Urinary bladder (tissue), 4 donors: ENCODE data around the gene EEF1AKMT3. TPM values are rescaled to one million over a fixed set of nuclear protein-coding genes. Genes with fewer than 3 reads are reported as not detected.

Experiments used
- DNase-seq: peaks from one replicate; pipeline ENCODE4 v3.0.0-alpha.2; 2015; ENCODE audit errors: extremely low spot score
- H3K27ac ChIP-seq: one replicate; pipeline ENCODE4 v1.5.1; 2013; ENCODE audit warnings: low read depth, mild to moderate bottlenecking, moderate library complexity
- H3K36me3 ChIP-seq: one replicate; pipeline ENCODE4 v1.6.1; 2013; ENCODE audit warnings: mild to moderate bottlenecking, moderate library complexity; ENCODE audit not compliant: insufficient read depth
- H3K4me1 ChIP-seq: one replicate; pipeline ENCODE4 v1.6.1; 2013; ENCODE audit warnings: mild to moderate bottlenecking, moderate library complexity; ENCODE audit not compliant: insufficient read depth
- H3K4me3 ChIP-seq: one replicate; pipeline ENCODE4 v1.5.1; 2013; ENCODE audit warnings: low read depth, low read length
- WGBS: extraction: QIAGEN DNeasy Blood & Tissue Kit; methylation state at CpG from one replicate; pipeline ENCODE4 v1.1.7; 2013; 5-methylcytosine and 5-hydroxymethylcytosine counted together
- polyA plus RNA-seq: library from polyadenylated mRNA; stranded (reverse); fragments of 200-250 nt; gene quantifications from one replicate; pipeline ENCODE4 v1.2.3, GENCODE V29; 2013
- total RNA-seq: library from RNA; depleted of rRNA; stranded (reverse); fragments of >200 nt; gene quantifications from one replicate; pipeline ENCODE4 v1.2.3, GENCODE V29; 2014
- donor health status: healthy with polysubstance abuse.
- donor health status: healthy.

EEF1AKMT3 gene
- total and polyA plus RNA-seq, 2 donors: 9.7 to 11.9 TPM

DNA sequence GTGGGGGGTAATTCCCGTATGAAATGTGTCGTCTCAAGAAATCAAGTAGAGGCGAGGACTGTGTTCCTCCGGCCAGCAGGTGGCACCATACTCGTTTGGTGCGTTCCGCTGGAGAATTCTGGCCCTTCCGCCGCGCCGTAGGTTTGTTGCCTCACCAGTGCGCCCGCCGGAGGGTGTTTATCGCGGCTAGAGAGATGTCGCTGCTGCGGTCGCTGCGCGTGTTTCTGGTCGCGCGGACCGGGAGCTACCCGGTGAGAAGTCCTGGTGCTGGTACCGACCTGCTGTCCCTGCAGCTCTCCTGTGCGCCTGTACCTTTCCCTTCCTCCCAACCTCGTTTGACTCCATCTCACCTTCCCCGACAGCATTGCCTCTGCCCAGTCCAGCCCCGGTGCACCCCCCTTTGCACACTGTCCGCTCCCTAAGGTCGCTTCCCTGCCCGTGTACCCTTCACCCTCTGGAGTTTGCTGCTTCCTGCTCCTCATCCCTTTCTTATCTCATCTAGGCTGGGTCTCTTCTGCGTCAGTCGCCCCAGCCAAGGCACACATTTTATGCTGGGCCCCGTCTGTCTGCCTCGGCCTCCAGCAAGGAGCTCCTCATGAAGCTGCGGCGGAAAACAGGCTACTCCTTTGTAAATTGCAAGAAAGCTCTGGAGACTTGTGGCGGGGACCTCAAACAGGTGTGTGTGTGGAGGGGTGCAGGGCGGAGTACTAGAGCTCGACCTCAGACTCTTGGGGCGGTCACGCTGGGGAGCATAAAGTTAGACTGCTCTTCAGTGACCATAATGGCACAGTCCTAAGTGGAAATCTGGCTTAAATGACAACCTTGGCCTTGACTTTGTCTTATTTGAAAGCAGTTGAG is 10.4 kb downstream of the EEF1AKMT3 start, which contains the start of gene TSFM:
Gene TSFM (plus strand): TSS at position 180 of the 858 bp plus-strand sequence. CDS start 15 bp downstream, at position 195.
- peaks cover 5% of the 10 kb centered on the region for H3K36me3 ChIP-seq
- H3K27ac ChIP-seq: peak within 1 kb of the TSS; percentile 54
- DNase-seq: peak; percentile 89
- H3K4me3 ChIP-seq: peak within 1 kb of the TSS; percentile 72
- H3K4me1 ChIP-seq: no peaks in the 10 kb centered on the region
- under 1% methylated on average over 45 of the region's 45 CpGs for WGBS

- Histone ChIP-seq H3K36me3 (peaks cover 5% of the 10 kb centered on the region), H3K4me3 (peak overlapping the region; percentile 72), H3K4me1 (no peaks in the 10 kb centered on the region), H3K27ac (no peak overlapping the region)
- no peak for DNase-seq
- WGBS: 85% methylated on average over 12 of the region's 12 CpGs
These were observed 11.0 kb downstream of the EEF1AKMT3 start for GRCh38 chr12:57783466-57783801.

DNA sequence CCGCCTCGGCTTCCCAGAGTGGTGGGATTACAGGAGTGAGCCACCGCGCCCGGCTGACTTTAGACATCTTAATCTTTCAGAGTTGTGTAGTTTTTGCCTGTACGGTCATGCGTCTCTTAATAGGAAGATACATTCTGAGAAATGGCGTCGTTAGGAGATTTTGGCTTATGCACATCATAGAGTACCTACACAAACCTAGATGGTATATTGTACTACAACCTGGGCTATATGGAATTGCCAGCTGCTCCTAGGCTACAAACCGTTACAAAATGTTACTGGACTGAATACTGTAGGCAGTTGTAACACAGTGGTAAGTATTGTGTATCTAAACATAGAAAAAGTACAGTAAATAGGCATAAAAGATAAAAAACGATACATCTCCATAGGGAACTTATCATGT is 11.4 kb downstream of the EEF1AKMT3 start:
- Histone ChIP-seq H3K4me3 (no peak overlapping the region), H3K4me1 (no peaks in the 10 kb centered on the region), H3K36me3 (peaks cover 5% of the 10 kb centered on the region), H3K27ac (no peak overlapping the region)
- WGBS: 91% methylated on average over 11 of the region's 11 CpGs
- no peak for DNase-seq

- Histone ChIP-seq H3K4me1 (no peaks in the 10 kb centered on the region), H3K36me3 (peaks cover 2% of the 10 kb centered on the region)
- 52% methylated on average over 1 of the region's 1 CpG for WGBS
These were observed 21.5 kb downstream of the EEF1AKMT3 start for GRCh38 chr12:57793920-57794319.

DNA sequence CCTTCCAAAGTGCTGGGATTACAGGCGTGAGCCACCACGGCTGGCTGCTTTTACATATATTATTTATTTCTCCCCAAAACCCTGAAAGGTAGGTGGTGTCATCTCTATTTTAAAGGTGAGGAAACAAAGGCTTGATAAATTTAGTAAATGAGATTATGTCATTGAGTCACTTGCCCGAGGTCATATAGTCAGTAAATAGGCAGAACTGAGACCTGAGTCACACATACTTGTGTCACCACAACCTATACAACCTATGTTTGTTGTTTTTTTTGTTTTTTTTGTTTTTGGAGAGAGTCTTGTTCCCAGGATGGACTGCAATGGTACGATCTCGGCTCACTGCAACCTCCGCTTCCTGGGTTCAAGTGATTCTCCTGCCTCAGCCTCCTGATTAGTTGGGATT is 22.9 kb downstream of the EEF1AKMT3 start:
- H3K27ac ChIP-seq: no peak overlapping the region
- WGBS: 93% methylated on average over 6 of the region's 6 CpGs
- no peak overlapping the region for H3K4me3 ChIP-seq
- H3K4me1 ChIP-seq: no peaks in the 10 kb centered on the region
- DNase-seq: no peak
- peaks cover 2% of the 10 kb centered on the region for H3K36me3 ChIP-seq

More at GRCh38 chr12:57793920-57794319, 21.5 kb downstream of the EEF1AKMT3 start:
- no peak overlapping the region for H3K27ac ChIP-seq
- no peak overlapping the region for H3K4me3 ChIP-seq
- DNase-seq: no peak

GRCh38 chr12:57796996-57797395 is 24.6 kb downstream of the EEF1AKMT3 start:
- no peak overlapping the region for H3K4me3 ChIP-seq
- 97% methylated on average over 1 of the region's 1 CpG for WGBS
- H3K36me3 ChIP-seq: peaks cover 2% of the 10 kb centered on the region
- H3K27ac ChIP-seq: no peak overlapping the region
- DNase-seq: no peak
- H3K4me1 ChIP-seq: no peaks in the 10 kb centered on the region

DNA sequence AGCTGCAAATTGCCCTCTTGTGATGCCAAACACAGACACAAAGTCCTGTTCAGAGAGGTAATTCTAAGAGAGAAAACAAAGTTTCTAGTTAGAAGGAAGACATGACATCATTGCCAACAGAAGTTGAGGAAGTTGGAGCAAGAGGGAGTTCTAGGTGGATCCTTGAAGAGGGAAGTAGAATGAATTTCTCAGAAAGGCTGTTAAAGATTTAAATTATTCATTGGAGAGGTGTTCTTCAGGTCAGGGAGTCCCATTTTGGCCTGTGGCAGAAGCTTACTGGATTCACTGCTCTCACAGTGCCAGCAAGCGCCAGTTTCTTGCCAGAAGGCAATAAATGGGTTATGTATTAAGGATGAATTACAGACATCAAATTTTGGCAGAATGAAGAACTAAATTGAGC is 25.5 kb downstream of the EEF1AKMT3 start:
- H3K36me3 ChIP-seq: peaks cover 2% of the 10 kb centered on the region
- H3K4me3 ChIP-seq: no peak overlapping the region
- H3K27ac ChIP-seq: no peak overlapping the region
- DNase-seq: no peak
- 97% methylated on average over 1 of the region's 1 CpG for WGBS
- H3K4me1 ChIP-seq: no peaks in the 10 kb centered on the region

DNA sequence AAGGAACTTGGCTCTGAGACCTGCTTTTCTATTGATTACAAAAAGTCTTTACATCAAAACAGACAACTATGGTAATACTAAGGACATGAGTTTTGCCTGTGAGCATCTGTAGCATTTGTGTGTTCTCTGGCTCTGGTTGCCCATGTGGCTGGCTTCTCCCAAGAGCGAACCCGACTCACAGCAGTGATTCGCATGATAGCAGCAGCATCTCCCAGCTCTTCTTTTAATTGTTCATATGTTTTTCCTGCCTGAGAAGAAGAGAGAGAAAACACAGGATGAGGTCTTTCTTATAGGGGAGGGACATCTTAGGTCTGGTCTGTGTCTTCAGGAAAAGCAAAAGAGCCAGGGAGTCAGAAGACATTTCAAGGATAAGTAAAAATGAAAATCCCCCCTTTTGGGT is 28.6 kb downstream of the EEF1AKMT3 start:
- H3K36me3 ChIP-seq: peaks cover 2% of the 10 kb centered on the region
- no peak for DNase-seq
- WGBS: 97% methylated on average over 3 of the region's 3 CpGs

GRCh38 chr12:57802607-57803006 is 30.2 kb downstream of the EEF1AKMT3 start:
- 97% methylated on average over 1 of the region's 1 CpG for WGBS
- no peaks in the 10 kb centered on the region for H3K4me1 ChIP-seq

More for the DNA sequence above, 28.6 kb downstream of the EEF1AKMT3 start:
- Histone ChIP-seq H3K27ac (no peak overlapping the region), H3K4me1 (no peaks in the 10 kb centered on the region), H3K4me3 (no peak overlapping the region)

GRCh38 chr12:57803319-57803893 is 31.0 kb downstream of the EEF1AKMT3 start:
- 41% methylated on average over 9 of the region's 9 CpGs for WGBS
- Histone ChIP-seq H3K4me3 (no peak overlapping the region), H3K4me1 (no peaks in the 10 kb centered on the region), H3K27ac (no peak overlapping the region), H3K36me3 (no peaks in the 10 kb centered on the region)
- DNase-seq: no peak

More at GRCh38 chr12:57802607-57803006, 30.2 kb downstream of the EEF1AKMT3 start:
- Histone ChIP-seq H3K4me3 (no peak overlapping the region), H3K27ac (no peak overlapping the region), H3K36me3 (no peaks in the 10 kb centered on the region)
- no peak for DNase-seq

DNA sequence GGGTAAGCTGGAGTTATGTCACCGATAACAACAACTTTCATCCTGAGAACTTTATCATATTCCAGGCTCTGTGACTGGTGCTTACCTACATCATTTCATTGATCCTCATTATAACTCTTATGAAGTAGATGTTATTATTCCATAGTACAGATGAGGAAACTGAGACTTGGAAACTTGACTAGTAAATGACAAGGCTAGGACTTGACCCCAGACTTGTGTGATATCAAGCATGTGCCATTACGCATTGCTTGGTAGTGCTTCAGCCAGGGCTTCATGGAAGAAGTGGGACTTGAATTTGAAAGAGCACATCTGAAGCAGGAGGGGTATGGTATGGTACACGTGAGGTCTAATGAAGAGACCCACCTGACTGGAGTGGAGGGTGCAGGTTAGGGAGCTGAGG is 34.3 kb downstream of the EEF1AKMT3 start:
- no peaks in the 10 kb centered on the region for H3K4me1 ChIP-seq
- H3K36me3 ChIP-seq: no peaks in the 10 kb centered on the region
- 97% methylated on average over 3 of the region's 3 CpGs for WGBS
- H3K4me3 ChIP-seq: no peak overlapping the region
- H3K27ac ChIP-seq: no peak overlapping the region
- no peak for DNase-seq

- H3K36me3 ChIP-seq: no peaks in the 10 kb centered on the region
- H3K27ac ChIP-seq: no peak overlapping the region
- no peak overlapping the region for H3K4me3 ChIP-seq
- H3K4me1 ChIP-seq: no peaks in the 10 kb centered on the region
- 93% methylated on average over 9 of the region's 9 CpGs for WGBS
- no peak for DNase-seq
These were observed 34.9 kb downstream of the EEF1AKMT3 start for GRCh38 chr12:57807285-57807684.

GRCh38 chr12:57808351-57808750 is 35.9 kb downstream of the EEF1AKMT3 start:
- DNase-seq: no peak
- no peaks in the 10 kb centered on the region for H3K4me1 ChIP-seq
- H3K36me3 ChIP-seq: no peaks in the 10 kb centered on the region
- WGBS: 88% methylated on average over 5 of the region's 5 CpGs
- H3K27ac ChIP-seq: no peak overlapping the region
- H3K4me3 ChIP-seq: no peak overlapping the region

DNA sequence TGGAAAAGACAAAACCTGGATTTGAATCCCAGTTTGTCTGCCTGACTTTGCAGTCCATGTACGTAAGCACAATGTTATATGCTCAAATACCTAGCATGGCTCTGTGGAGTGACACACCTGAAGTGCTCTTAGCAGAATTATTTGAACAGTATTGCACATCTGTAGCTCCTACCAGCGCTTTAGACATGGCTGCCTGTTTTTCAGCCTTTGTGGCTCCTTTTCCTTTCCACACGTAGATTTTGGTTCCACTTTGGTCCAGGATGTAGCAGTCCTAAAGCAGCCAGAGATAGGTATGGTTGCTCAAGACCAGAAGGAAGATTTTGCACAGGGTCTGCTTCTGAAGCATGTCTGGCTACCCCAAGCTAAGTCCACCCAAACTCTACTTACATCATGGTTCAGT is 37.0 kb downstream of the EEF1AKMT3 start:
- no peak overlapping the region for H3K4me3 ChIP-seq
- no peak overlapping the region for H3K27ac ChIP-seq
- H3K4me1 ChIP-seq: no peaks in the 10 kb centered on the region
- DNase-seq: no peak
- 93% methylated on average over 3 of the region's 3 CpGs for WGBS
- no peaks in the 10 kb centered on the region for H3K36me3 ChIP-seq
